H9 (cell line): ENCODE results near the gene FCSK. TPM values are rescaled to one million over a fixed set of nuclear protein-coding genes. Genes with fewer than 3 reads are reported as not detected.

ENCODE experiments used
- DNase-seq: peaks from one replicate; pipeline ENCODE4 v3.0.0-alpha.2; 2017
- H2AFZ ChIP-seq: one replicate; pipeline ENCODE4 v1.6.1; 2013; ENCODE audit warnings: mild to moderate bottlenecking, low read length, control low read depth, moderate library complexity
- H2AK5ac ChIP-seq: 2 replicates; pipeline ENCODE4 v1.6.1; 2013; ENCODE audit warnings: low read length, control low read depth, mixed read lengths; ENCODE audit not compliant: insufficient read length
- H2BK120ac ChIP-seq: one replicate; pipeline ENCODE4 v1.6.1; 2013; ENCODE audit warnings: low read depth, mild to moderate bottlenecking, low read length, control low read depth, inconsistent platforms; ENCODE audit not compliant: poor library complexity, severe bottlenecking
- H2BK12ac ChIP-seq: 2 replicates; pipeline ENCODE4 v1.6.1; 2013; ENCODE audit warnings: low read length, control low read depth, mixed read lengths, low read depth; ENCODE audit not compliant: insufficient read length
- H2BK15ac ChIP-seq: 2 replicates; pipeline ENCODE4 v1.6.1; 2013; ENCODE audit warnings: low read depth, low read length, control low read depth
- H2BK20ac ChIP-seq: one replicate; pipeline ENCODE4 v1.6.1; 2013; ENCODE audit warnings: low read depth, mild to moderate bottlenecking, low read length, control low read depth, inconsistent platforms; ENCODE audit not compliant: poor library complexity, severe bottlenecking
- H2BK5ac ChIP-seq: 2 replicates; pipeline ENCODE4 v1.6.1; 2013; ENCODE audit warnings: low read length, control low read depth, mixed read lengths; ENCODE audit not compliant: insufficient read length
- H3K14ac ChIP-seq: 2 replicates; pipeline ENCODE4 v1.6.1; 2013; ENCODE audit warnings: low read length, control low read depth; ENCODE audit not compliant: insufficient read depth
- H3K18ac ChIP-seq: 2 replicates; pipeline ENCODE4 v1.6.1; 2013; ENCODE audit warnings: low read depth, mild to moderate bottlenecking, mixed read lengths, low read length, control low read depth; ENCODE audit not compliant: insufficient read length
- H3K23ac ChIP-seq: 2 replicates; pipeline ENCODE4 v1.6.1; 2013; ENCODE audit warnings: low read length, control low read depth, mixed read lengths, low read depth; ENCODE audit not compliant: insufficient read length
- H3K23me2 ChIP-seq: 2 replicates; pipeline ENCODE4 v1.6.1; 2013; ENCODE audit warnings: low read depth, mild to moderate bottlenecking, mixed read lengths, low read length, control low read depth; ENCODE audit not compliant: insufficient read length, poor library complexity, severe bottlenecking
- H3K27ac ChIP-seq: 2 replicates; pipeline ENCODE4 v1.5.1; 2013; ENCODE audit warnings: low read length, control low read depth, mixed read lengths, low read depth; ENCODE audit not compliant: insufficient read length
- H3K27me3 ChIP-seq: 2 replicates; pipeline ENCODE4 v1.6.1; 2013; ENCODE audit warnings: low read length, control low read depth, inconsistent platforms; ENCODE audit not compliant: insufficient read depth
- H3K4ac ChIP-seq: 2 replicates; pipeline ENCODE4 v1.6.1; 2013; ENCODE audit warnings: low read depth, mild to moderate bottlenecking, control low read depth, inconsistent platforms, low read length, moderate library complexity
- H3K4me1 ChIP-seq: 2 replicates; pipeline ENCODE4 v1.6.1; 2013; ENCODE audit warnings: low read length, control low read depth, inconsistent platforms; ENCODE audit not compliant: insufficient read depth
- H3K4me2 ChIP-seq: 2 replicates; pipeline ENCODE4 v1.6.1; 2013; ENCODE audit warnings: low read length, control low read depth, mixed read lengths; ENCODE audit not compliant: insufficient read length, insufficient read depth
- H3K56ac ChIP-seq: 2 replicates; pipeline ENCODE4 v1.6.1; 2013; ENCODE audit warnings: low read depth, mild to moderate bottlenecking, mixed read lengths, low read length, control low read depth; ENCODE audit not compliant: insufficient read length
- H3K79me1 ChIP-seq: 2 replicates; pipeline ENCODE4 v1.6.1; 2013; ENCODE audit warnings: low read depth, mild to moderate bottlenecking, moderate library complexity, low read length, control low read depth, inconsistent platforms; ENCODE audit not compliant: insufficient read depth, poor library complexity, severe bottlenecking
- H3K79me2 ChIP-seq: 2 replicates; pipeline ENCODE4 v1.6.1; 2013; ENCODE audit warnings: low read length, control low read depth, inconsistent platforms; ENCODE audit not compliant: insufficient read depth
- H3K9ac ChIP-seq: 2 replicates; pipeline ENCODE4 v1.6.1; 2013; ENCODE audit warnings: low read length, control low read depth, mixed read lengths; ENCODE audit not compliant: insufficient read length; ENCODE audit errors: extremely low read depth
- H3K9me3 ChIP-seq: one replicate; pipeline ENCODE4 v1.6.1; 2013; ENCODE audit warnings: low read depth, low read length, inconsistent platforms; ENCODE audit not compliant: control insufficient read depth
- H3T11ph ChIP-seq: one replicate; pipeline ENCODE4 v1.6.1; 2013; ENCODE audit warnings: mild to moderate bottlenecking, low read length, control low read depth, inconsistent platforms
- H4K20me1 ChIP-seq: one replicate; pipeline ENCODE4 v1.6.1; 2013; ENCODE audit not compliant: control insufficient read depth, insufficient read length, insufficient read depth
- H4K5ac ChIP-seq: 2 replicates; pipeline ENCODE4 v1.6.1; 2013; ENCODE audit warnings: low read depth, mild to moderate bottlenecking, mixed read lengths, low read length, control low read depth; ENCODE audit not compliant: insufficient read length
- H4K8ac ChIP-seq: replicated peaks from 2 replicates; pipeline ENCODE4 v1.6.1; 2013; ENCODE audit warnings: low read length, control low read depth, mixed read lengths, low read depth; ENCODE audit not compliant: insufficient read length
- H4K91ac ChIP-seq: 2 replicates; pipeline ENCODE4 v1.6.1; 2013; ENCODE audit warnings: low read depth, mild to moderate bottlenecking, moderate library complexity, mixed read lengths, low read length, control low read depth; ENCODE audit not compliant: insufficient read length
- H3K27ac Mint-ChIP-seq, 3 experiments: 2 replicates in 2 of 3; 3 replicates in 1 of 3; pipeline ENCODE4 v1.8.0; 2020 to 2021; ENCODE audit warnings: mixed read lengths in 3 of 3, mild to moderate bottlenecking in 1 of 3, moderate library complexity in 1 of 3
- H3K27me3 Mint-ChIP-seq: 2 replicates; pipeline ENCODE4 v1.8.0; 2021; ENCODE audit warnings: low read depth, mild to moderate bottlenecking, moderate library complexity, mixed read lengths
- H3K36me3 Mint-ChIP-seq, 3 experiments: 2 replicates in 2 of 3; 3 replicates in 1 of 3; pipeline ENCODE4 v1.8.0; 2020 to 2021; ENCODE audit warnings: low read depth in 3 of 3, mixed read lengths in 3 of 3; ENCODE audit not compliant: insufficient read depth in 1 of 3
- H3K4me1 Mint-ChIP-seq, 2 experiments: 2 replicates each; pipeline ENCODE4 v1.8.0; 2020; ENCODE audit warnings: mixed read lengths in 2 of 2
- H3K4me3 Mint-ChIP-seq, 2 experiments: 2 replicates in 1 of 2; 3 replicates in 1 of 2; pipeline ENCODE4 v1.8.0; 2020 to 2021; ENCODE audit warnings: mild to moderate bottlenecking in 2 of 2, mixed read lengths in 2 of 2, moderate library complexity in 1 of 2
- H3K9me3 Mint-ChIP-seq, 2 experiments: 2 replicates in 1 of 2; 3 replicates in 1 of 2; pipeline ENCODE4 v1.8.0; 2020; ENCODE audit warnings: mild to moderate bottlenecking in 2 of 2, mixed read lengths in 2 of 2, moderate library complexity in 1 of 2
- CTCF ChIP-seq: fragments of 200-600 bp; sonication (generic); conservative IDR thresholded peaks from 3 replicates; pipeline ENCODE4 v1.8.0; 2021; ENCODE audit warnings: antibody characterized with exemption, mild to moderate bottlenecking
- WGBS: extraction: QIAGEN DNeasy Blood & Tissue Kit; methylation state at CpG from one replicate; pipeline ENCODE4 v1.1.7; 2013; ENCODE audit warnings: missing lambda C conversion rate, low lambda C conversion rate, mixed read lengths; ENCODE audit not compliant: insufficient read length; ENCODE audit errors: extremely low coverage; 5-methylcytosine and 5-hydroxymethylcytosine counted together
- total RNA-seq: library from RNA; stranded (reverse); gene quantifications from 2 replicates; pipeline ENCODE4 v1.2.1, GENCODE V29; 2021

FCSK gene
- total RNA-seq, 1 experiment from 2014 or later = 6.5 TPM

GRCh38 chr16:70493802-70494201 lies 39.4 kb downstream of the FCSK start:
- no peaks in the 10 kb centered on the region for H3K27me3 Mint-ChIP-seq
- no peak overlapping the region for H3K27ac ChIP-seq

More at GRCh38 chr16:70493802-70494201, 39.4 kb downstream of the FCSK start:
- H3K27ac Mint-ChIP-seq = no peak overlapping the region
- H3K4me3 Mint-ChIP-seq = no peak overlapping the region
- H3T11ph ChIP-seq = no peak overlapping the region
- H2AFZ ChIP-seq = no peak overlapping the region
- no peak overlapping the region for H2BK15ac ChIP-seq
- H2BK5ac ChIP-seq = no peak overlapping the region
- H3K18ac ChIP-seq = no peak overlapping the region
- no CpG with 5 or more reads among the region's 3 CpGs for WGBS
- H3K23ac ChIP-seq = no peak overlapping the region
- H3K4ac ChIP-seq = no peak overlapping the region
- H3K4me1 ChIP-seq = no peaks in the 10 kb centered on the region
- no peak overlapping the region for H2AK5ac ChIP-seq
- no peaks in the 10 kb centered on the region for H3K79me1 ChIP-seq
- H3K4me1 Mint-ChIP-seq = no peaks in the 10 kb centered on the region
- H3K36me3 Mint-ChIP-seq = peaks cover 0 to 48% (median 42%) of the 10 kb centered on the region in 3 experiments; a peak in 6 of 7 replicates
- no peak overlapping the region for H3K56ac ChIP-seq
- no peaks in the 10 kb centered on the region for H3K9me3 Mint-ChIP-seq
- H2BK20ac ChIP-seq = no peak overlapping the region
- no peak overlapping the region for H4K91ac ChIP-seq
- H3K27me3 ChIP-seq = no peaks in the 10 kb centered on the region
- no peak overlapping the region for H2BK120ac ChIP-seq
- no peak for DNase-seq
- no peak overlapping the region for H3K4me2 ChIP-seq
- no peak overlapping the region for H4K5ac ChIP-seq
- TF ChIP-seq CTCF = no peak
- no peaks in the 10 kb centered on the region for H3K79me2 ChIP-seq
- H2BK12ac ChIP-seq = no peak overlapping the region
- no peaks in the 10 kb centered on the region for H3K23me2 ChIP-seq
- no peak overlapping the region for H3K9ac ChIP-seq
- no peaks in the 10 kb centered on the region for H4K20me1 ChIP-seq
- H4K8ac ChIP-seq = no peak overlapping the region
- no peaks in the 10 kb centered on the region for H3K9me3 ChIP-seq
- H3K14ac ChIP-seq = no peak overlapping the region
